ENCODE data around the gene NT5DC3. TPM values are rescaled to one million over a fixed set of nuclear protein-coding genes. Genes with fewer than 3 reads are reported as not detected.

NT5DC3 gene
- total RNA-seq, 1 donor from 2014 or later: 9.1 TPM

- H3K9me3 Mint-ChIP-seq: no peaks in the 10 kb centered on the region
- H3K4me1 Mint-ChIP-seq: no peaks in the 10 kb centered on the region
- DNase-seq (ENCODE audit: low spot score in 2 of 2, unreplicated experiment in 2 of 2): no peak
- TF ChIP-seq CTCF (IDR thresholded peaks at IDR 0.05; ENCODE audit: unreplicated experiment): no peak
- no peaks in the 10 kb centered on the region for H3K36me3 Mint-ChIP-seq
- H3K27me3 Mint-ChIP-seq (ENCODE audit: low read depth): no peaks in the 10 kb centered on the region
- H3K4me3 Mint-ChIP-seq: no peak overlapping the region
- no peak overlapping the region for H3K27ac Mint-ChIP-seq
These were observed 82.5 kb downstream of the NT5DC3 start for GRCh38 chr12:103758310-103759089.

- no peak overlapping the region for H3K27ac Mint-ChIP-seq
- H3K9me3 Mint-ChIP-seq: no peaks in the 10 kb centered on the region
- no peaks in the 10 kb centered on the region for H3K4me1 Mint-ChIP-seq
- TF ChIP-seq CTCF (IDR thresholded peaks at IDR 0.05; ENCODE audit: unreplicated experiment): no peak
- no peaks in the 10 kb centered on the region for H3K36me3 Mint-ChIP-seq
- DNase-seq (ENCODE audit: low spot score in 2 of 2, unreplicated experiment in 2 of 2): no peak
- H3K27me3 Mint-ChIP-seq (ENCODE audit: low read depth): peaks cover 2% of the 10 kb centered on the region
- H3K4me3 Mint-ChIP-seq: no peak overlapping the region
These were observed 83.8 kb downstream of the NT5DC3 start for GRCh38 chr12:103757248-103757647.

GRCh38 chr12:103756443-103756842, 84.6 kb downstream of the NT5DC3 start:
- no peaks in the 10 kb centered on the region for H3K9me3 Mint-ChIP-seq
- no peak overlapping the region for H3K4me3 Mint-ChIP-seq
- H3K27me3 Mint-ChIP-seq (ENCODE audit: low read depth): peaks cover 2% of the 10 kb centered on the region
- no peaks in the 10 kb centered on the region for H3K36me3 Mint-ChIP-seq
- no peak for DNase-seq (ENCODE audit: low spot score in 2 of 2, unreplicated experiment in 2 of 2)
- H3K4me1 Mint-ChIP-seq: no peaks in the 10 kb centered on the region
- TF ChIP-seq CTCF (IDR thresholded peaks at IDR 0.05; ENCODE audit: unreplicated experiment): no peak
- H3K27ac Mint-ChIP-seq: no peak overlapping the region

- Mint-ChIP-seq H3K27me3 (ENCODE audit: low read depth) (peaks cover 5% of the 10 kb centered on the region), H3K9me3 (no peaks in the 10 kb centered on the region)
These were observed 85.6 kb downstream of the NT5DC3 start for GRCh38 chr12:103755425-103755824.

GRCh38 chr12:103751600-103751999, 89.4 kb downstream of the NT5DC3 start:
- H3K36me3 Mint-ChIP-seq: no peaks in the 10 kb centered on the region
- no peak overlapping the region for H3K4me3 Mint-ChIP-seq
- no peaks in the 10 kb centered on the region for H3K4me1 Mint-ChIP-seq
- H3K27ac Mint-ChIP-seq: no peak overlapping the region
- no peak for DNase-seq (ENCODE audit: low spot score in 2 of 2, unreplicated experiment in 2 of 2)
- H3K27me3 Mint-ChIP-seq (ENCODE audit: low read depth): peaks cover 5% of the 10 kb centered on the region
- TF ChIP-seq CTCF (IDR thresholded peaks at IDR 0.05; ENCODE audit: unreplicated experiment): no peak
- H3K9me3 Mint-ChIP-seq: no peaks in the 10 kb centered on the region

More at GRCh38 chr12:103755425-103755824, 85.6 kb downstream of the NT5DC3 start:
- DNase-seq (ENCODE audit: low spot score in 2 of 2, unreplicated experiment in 2 of 2): no peak
- Mint-ChIP-seq H3K4me1 (no peaks in the 10 kb centered on the region), H3K36me3 (no peaks in the 10 kb centered on the region), H3K27ac (no peak overlapping the region), H3K4me3 (no peak overlapping the region)
- TF ChIP-seq CTCF (IDR thresholded peaks at IDR 0.05; ENCODE audit: unreplicated experiment): no peak

All from mesothelial cell of epicardium (in vitro differentiated cells).